HepG2 (cell line): ENCODE results near the gene HOMEZ. TPM values are rescaled to one million over a fixed set of nuclear protein-coding genes. Genes with fewer than 3 reads are reported as not detected.

Experiments used
- CAMTA2 ChIP-seq: sonication (generic); formaldehyde crosslinking; IDR thresholded peaks from 2 replicates; pipeline ENCODE4 v1.4.0; 2020; ENCODE audit warnings: mild to moderate bottlenecking, missing genetic modification reagents, borderline replicate concordance
- CREB3 ChIP-seq: sonication (generic); formaldehyde crosslinking; IDR thresholded peaks from 2 replicates; pipeline ENCODE4 v1.5.0; 2020; ENCODE audit warnings: missing genetic modification reagents
- RBFOX2 ChIP-seq: fragments of 200-400 bp; formaldehyde crosslinking; IDR thresholded peaks from 2 replicates; pipeline ENCODE4 v1.6.1; 2017; ENCODE audit warnings: low read depth, mild to moderate bottlenecking, low read length
- THAP8 ChIP-seq: sonication (generic); formaldehyde crosslinking; IDR thresholded peaks from 2 replicates; pipeline ENCODE4 v1.5.1; 2020; ENCODE audit warnings: missing genetic modification reagents, mild to moderate bottlenecking, borderline replicate concordance
- ZKSCAN1 ChIP-seq: fragments of 150-350 bp; IDR thresholded peaks from 2 replicates; pipeline ENCODE4 v1.6.1; 2014; ENCODE audit warnings: low read length
- ZNF550 ChIP-seq: sonication (generic); formaldehyde crosslinking; IDR thresholded peaks from 2 replicates; pipeline ENCODE4 v1.4.0; 2020; ENCODE audit warnings: mild to moderate bottlenecking, missing genetic modification reagents, borderline replicate concordance
- ZNF768 ChIP-seq: sonication (generic); formaldehyde crosslinking; IDR thresholded peaks from 2 replicates; pipeline ENCODE4 v1.4.0; 2020; ENCODE audit warnings: missing genetic modification reagents
- ZSCAN20 ChIP-seq: sonication (generic); formaldehyde crosslinking; IDR thresholded peaks from 2 replicates; pipeline ENCODE4 v1.4.0; 2020; ENCODE audit warnings: missing genetic modification reagents, mild to moderate bottlenecking, borderline replicate concordance
- polyA plus RNA-seq, 8 experiments: library from polyadenylated mRNA; depleted of rRNA in 3 of 8; stranded (reverse) in 7 of 8; unstranded in 1 of 8; fragments of >200 nt; fragmentation: Illumina TruSeq in 4 of 8; extraction: Trizol in 4 of 8; gene quantifications; 2 replicates each; pipeline versions ENCODE4 v1.2.1 to v1.2.3, GENCODE V29; 2011 to 2016; ENCODE audit warnings: low read depth in 4 of 8, missing spikeins in 1 of 8, mixed read lengths in 1 of 8; ENCODE audit not compliant: insufficient read depth in 1 of 8
- total RNA-seq, 5 experiments: library from RNA; depleted of rRNA; stranded (reverse); fragments of >200 nt; fragmentation: Illumina TruSeq; extraction: Trizol; gene quantifications; 2 replicates each; pipeline ENCODE4 v1.2.3, GENCODE V29; 2016; ENCODE audit warnings: low read depth in 1 of 5
- TF ChIP-seq, protein P1 (sequence below), 2 experiments: fragments of 450-650 bp in 1 of 2; sonication (generic) in 1 of 2; formaldehyde crosslinking in 1 of 2; IDR thresholded peaks; 2 replicates each; pipeline versions ENCODE4 v1.6.1 to v1.8.0; 2016 to 2022; ENCODE audit warnings: antibody characterized with exemption in 1 of 2, mild to moderate bottlenecking in 1 of 2, missing genetic modification reagents in 1 of 2

HOMEZ gene
- total and polyA plus RNA-seq, 2 of the 13 experiments (the other 11 are each of a cell fraction or from before 2014, with no cell fraction given) = 14.5 to 31.8 TPM

DNA sequence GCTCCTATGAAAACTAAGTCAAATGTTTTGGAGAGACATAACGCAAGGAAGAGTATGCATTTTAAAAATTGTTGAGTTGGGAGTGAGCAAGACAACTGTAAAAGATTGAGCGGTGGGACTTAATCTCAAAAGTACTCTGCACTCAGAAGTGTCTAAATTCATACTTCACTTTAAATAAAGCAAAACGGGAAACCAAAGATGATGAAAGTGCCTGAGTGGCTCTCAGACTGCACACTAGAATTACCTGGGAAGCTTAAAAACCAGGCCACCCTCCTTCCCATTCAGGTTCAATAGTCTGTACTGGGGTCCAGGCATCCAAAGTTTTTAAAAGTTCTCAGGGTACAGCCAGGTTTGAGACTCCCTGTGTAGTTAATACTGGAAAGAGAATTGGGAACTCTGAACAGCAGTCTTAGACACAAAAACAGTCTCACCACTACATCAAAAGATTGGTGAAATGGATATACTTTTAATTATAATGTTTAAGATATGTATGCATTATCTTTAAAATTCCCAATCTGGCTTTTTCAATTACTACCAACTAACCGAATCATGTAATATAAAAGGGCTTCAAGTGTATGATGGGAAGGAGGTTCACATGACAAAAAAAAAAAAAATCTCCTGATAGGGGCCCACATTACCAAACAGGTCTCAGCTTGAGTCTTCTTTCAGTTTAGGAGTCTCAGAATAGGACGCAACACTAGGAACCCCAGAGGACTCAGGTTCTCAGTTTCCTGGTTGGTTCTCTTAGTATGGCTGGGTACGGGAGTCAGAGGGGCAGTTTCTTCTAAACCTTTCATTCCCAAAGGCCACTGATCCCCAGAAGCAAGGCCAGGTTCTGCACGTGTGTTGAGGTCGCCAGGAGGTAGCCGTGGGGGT, 1.0 kb downstream of the HOMEZ start (continued):
- TF ChIP-seq THAP8 (CRISPR knock-in tag) (0 out of 2 replicates have a peak, but pooled peaks have one; percentile 33), ZKSCAN1 (no peak), CAMTA2 (CRISPR knock-in tag) (no peak), CREB3 (CRISPR knock-in tag) (no peak), RBFOX2 (peak; percentile 34; the same call in 1 of the 2 replicates), ZNF768 (CRISPR knock-in tag) (no peak), ZSCAN20 (CRISPR knock-in tag) (no peak), ZNF550 (no peak)
- TF ChIP-seq, protein P1, sequence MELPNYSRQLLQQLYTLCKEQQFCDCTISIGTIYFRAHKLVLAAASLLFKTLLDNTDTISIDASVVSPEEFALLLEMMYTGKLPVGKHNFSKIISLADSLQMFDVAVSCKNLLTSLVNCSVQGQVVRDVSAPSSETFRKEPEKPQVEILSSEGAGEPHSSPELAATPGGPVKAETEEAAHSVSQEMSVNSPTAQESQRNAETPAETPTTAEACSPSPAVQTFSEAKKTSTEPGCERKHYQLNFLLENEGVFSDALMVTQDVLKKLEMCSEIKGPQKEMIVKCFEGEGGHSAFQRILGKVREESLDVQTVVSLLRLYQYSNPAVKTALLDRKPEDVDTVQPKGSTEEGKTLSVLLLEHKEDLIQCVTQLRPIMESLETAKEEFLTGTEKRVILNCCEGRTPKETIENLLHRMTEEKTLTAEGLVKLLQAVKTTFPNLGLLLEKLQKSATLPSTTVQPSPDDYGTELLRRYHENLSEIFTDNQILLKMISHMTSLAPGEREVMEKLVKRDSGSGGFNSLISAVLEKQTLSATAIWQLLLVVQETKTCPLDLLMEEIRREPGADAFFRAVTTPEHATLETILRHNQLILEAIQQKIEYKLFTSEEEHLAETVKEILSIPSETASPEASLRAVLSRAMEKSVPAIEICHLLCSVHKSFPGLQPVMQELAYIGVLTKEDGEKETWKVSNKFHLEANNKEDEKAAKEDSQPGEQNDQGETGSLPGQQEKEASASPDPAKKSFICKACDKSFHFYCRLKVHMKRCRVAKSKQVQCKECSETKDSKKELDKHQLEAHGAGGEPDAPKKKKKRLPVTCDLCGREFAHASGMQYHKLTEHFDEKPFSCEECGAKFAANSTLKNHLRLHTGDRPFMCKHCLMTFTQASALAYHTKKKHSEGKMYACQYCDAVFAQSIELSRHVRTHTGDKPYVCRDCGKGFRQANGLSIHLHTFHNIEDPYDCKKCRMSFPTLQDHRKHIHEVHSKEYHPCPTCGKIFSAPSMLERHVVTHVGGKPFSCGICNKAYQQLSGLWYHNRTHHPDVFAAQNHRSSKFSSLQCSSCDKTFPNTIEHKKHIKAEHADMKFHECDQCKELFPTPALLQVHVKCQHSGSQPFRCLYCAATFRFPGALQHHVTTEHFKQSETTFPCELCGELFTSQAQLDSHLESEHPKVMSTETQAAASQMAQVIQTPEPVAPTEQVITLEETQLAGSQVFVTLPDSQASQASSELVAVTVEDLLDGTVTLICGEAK (IDR thresholded peaks at IDR 0.05) = no peak
- TF ChIP-seq, protein P1 (CRISPR knock-in tag; IDR thresholded peaks at IDR 0.05) = no peak
